Endothelial cell of umbilical vein (primary cell): ENCODE data around the gene RND1. TPM values are rescaled to one million over a fixed set of nuclear protein-coding genes. Genes with fewer than 3 reads are reported as not detected.
"Not testable (repeated sequence)": the region's sequence is repeated elsewhere in the genome, so short reads cannot be mapped to it uniquely, and the experiment has no call there.

Experiments
- BruUV-seq: library from RNA; stranded (reverse); fragments of 400-500 nt; replicated peaks from 2 replicates; lab custom pipeline; 2021; lab: Mats Ljungman, UMichigan
- CTCF ChIA-PET: fragments of 300-600, 350-600 bp; sonication (Branson Sonifier 250); formaldehyde crosslinking; loops from one replicate; lab custom pipeline; 2021; ENCODE audit warnings: antibody characterized with exemption, inconsistent platforms; lab: Charles Lee
- POLR2A ChIA-PET: fragments of 300-600, 350-600 bp; sonication (Branson Sonifier 250); formaldehyde crosslinking; loops from one replicate; lab custom pipeline; 2021; ENCODE audit warnings: antibody characterized with exemption, inconsistent platforms; lab: Charles Lee
- DNase-seq: peaks from one replicate; pipeline ENCODE4 v3.0.0-alpha.2; 2011; ENCODE audit warnings: low read depth, low spot score
- FAIRE-seq: peaks from 2 replicates; lab custom pipeline; 2011; peaks lifted over from hg19 to GRCh38; lab: Jason Lieb, UNC
- H2AFZ ChIP-seq: 2 replicates; pipeline ENCODE4 v1.6.0; 2012; ENCODE audit warnings: low read depth, low read length, control low read depth, inconsistent platforms
- H3K27ac ChIP-seq: 2 replicates; pipeline ENCODE4 v1.5.1; 2011; ENCODE audit warnings: low read depth, mild to moderate bottlenecking, control low read depth, low read length, moderate library complexity; ENCODE audit not compliant: insufficient read depth
- H3K27me3 ChIP-seq, 2 experiments: 2 replicates each; pipeline versions ENCODE4 v1.6.0 to v1.6.1; 2011; ENCODE audit warnings: low read length in 2 of 2, mixed read lengths in 1 of 2; ENCODE audit not compliant: control insufficient read depth in 2 of 2, insufficient read depth in 2 of 2
- H3K36me3 ChIP-seq, 2 experiments: 2 replicates in 1 of 2; 3 replicates in 1 of 2; pipeline ENCODE4 v1.5.1; 2011; ENCODE audit warnings: low read length in 2 of 2, mild to moderate bottlenecking in 1 of 2, moderate library complexity in 1 of 2; ENCODE audit not compliant: control insufficient read depth in 2 of 2, insufficient read depth in 2 of 2; ENCODE audit errors: extremely low read depth in 1 of 2
- H3K4me1 ChIP-seq: 3 replicates; pipeline ENCODE4 v1.5.1; 2011; ENCODE audit warnings: mild to moderate bottlenecking, low read length; ENCODE audit not compliant: control insufficient read depth, insufficient read depth; ENCODE audit errors: extremely low read depth
- H3K4me2 ChIP-seq: 2 replicates; pipeline ENCODE4 v1.6.1; 2011; ENCODE audit warnings: low read length, control low read depth, mixed read lengths; ENCODE audit not compliant: insufficient read depth
- H3K4me3 ChIP-seq, 3 experiments: fragments of 200-600 bp in 1 of 3; sonication (generic), shearing (Covaris generic) in 1 of 3; replicated peaks in 1 of 3; 2 replicates each; pipeline ENCODE4 v1.5.1; 2011 to 2016; ENCODE audit warnings: control low read depth in 3 of 3, low read length in 3 of 3, mild to moderate bottlenecking in 2 of 3, inconsistent platforms in 1 of 3, low read depth in 1 of 3, moderate library complexity in 1 of 3; ENCODE audit not compliant: insufficient read depth in 1 of 3
- H3K79me2 ChIP-seq: 2 replicates; pipeline ENCODE4 v1.6.0; 2012; ENCODE audit warnings: low read length, inconsistent platforms; ENCODE audit not compliant: control insufficient read depth, insufficient read depth
- H3K9ac ChIP-seq: replicated peaks from 2 replicates; pipeline ENCODE3; 2011; ENCODE audit warnings: low read length, control low read depth; ENCODE audit not compliant: insufficient read depth; ENCODE audit errors: extremely low read depth
- H3K9me1 ChIP-seq: replicated peaks from 3 replicates; pipeline ENCODE4 v1.6.0; 2011; ENCODE audit warnings: mild to moderate bottlenecking, low read length; ENCODE audit not compliant: control insufficient read depth, insufficient read depth; ENCODE audit errors: extremely low read depth
- H3K9me3 ChIP-seq: replicated peaks from 2 replicates; pipeline ENCODE4 v1.5.1; 2012; ENCODE audit warnings: low read length, inconsistent platforms; ENCODE audit not compliant: control insufficient read depth, insufficient read depth
- H4K20me1 ChIP-seq: replicated peaks from 2 replicates; pipeline ENCODE3; 2011; ENCODE audit warnings: mild to moderate bottlenecking, low read length; ENCODE audit not compliant: control insufficient read depth, insufficient read depth; ENCODE audit errors: extremely low read depth
- EZH2 ChIP-seq: IDR thresholded peaks from 2 replicates; pipeline ENCODE4 v1.6.1; 2012; ENCODE audit warnings: borderline replicate concordance, low read depth, mild to moderate bottlenecking, moderate library complexity, low read length, inconsistent platforms; ENCODE audit not compliant: severe bottlenecking
- FOS ChIP-seq: IDR thresholded peaks from 2 replicates; pipeline ENCODE4 v1.6.1; 2011; ENCODE audit warnings: mild to moderate bottlenecking, low read length, moderate library complexity, borderline replicate concordance; ENCODE audit not compliant: insufficient read depth
- GATA2 ChIP-seq: IDR thresholded peaks from 2 replicates; pipeline ENCODE4 v1.7.0; 2011; ENCODE audit warnings: low read depth, mild to moderate bottlenecking, moderate library complexity, mixed read lengths, low read length; ENCODE audit not compliant: insufficient read length, insufficient read depth
- MAX ChIP-seq: IDR thresholded peaks from 2 replicates; pipeline ENCODE4 v1.6.1; 2011; ENCODE audit not compliant: insufficient read depth, insufficient read length
- dilution Hi-C: fragments of 300-500 bp; cut with MboI; formaldehyde crosslinking; loops from one replicate; pipeline ENCODE4 v1.15.0; 2019; ENCODE audit warnings: low sequenced_read_pairs; ENCODE audit not compliant: extremely low pct_ligation_motif_present
- intact Hi-C: fragments of 100-400 bp; cut with micrococcal nuclease; formaldehyde crosslinking; loops from one replicate; pipeline ENCODE4 v1.10.0; 2022
- polyA plus RNA-seq, 4 experiments: library from polyadenylated mRNA; depleted of rRNA in 3 of 4; stranded (reverse) in 3 of 4; unstranded in 1 of 4; fragments of >200 nt; gene quantifications; 2 replicates each; pipeline versions ENCODE4 v1.2.1 to v1.2.3, GENCODE V29; 2011 to 2012; ENCODE audit warnings: missing spikeins in 1 of 4
- total RNA-seq: library from RNA; stranded (reverse); gene quantifications from 2 replicates; pipeline ENCODE4 v1.2.3, GENCODE V29; 2021
- TF ChIP-seq, protein P1 (sequence below), 2 donors: IDR thresholded peaks; 1 replicate in 1 of 2; 2 replicates in 1 of 2; pipeline ENCODE4 v1.5.1; 2011; ENCODE audit warnings: low read length in 2 of 2, mild to moderate bottlenecking in 2 of 2, moderate library complexity in 2 of 2, control low read depth in 1 of 2, inconsistent platforms in 1 of 2, low read depth in 1 of 2; ENCODE audit not compliant: insufficient read depth in 1 of 2; ENCODE audit errors: extremely low read depth in 1 of 2

Gene RND1
- total and polyA plus RNA-seq, 2 donors (not counting 3 experiments of a cell fraction or from before 2014, with no cell fraction given) = 4.0 to 9.9 TPM

GRCh38 chr12:48861111-48861510 is 4.6 kb downstream of the RND1 start:
- ChIA-PET CTCF (interaction anchor here (1.5 to 9.2 kb wide), 2 partner anchors 8 to 43 kb away, joined by 8 to 96 read pairs; partner anchors contain the start of gene DDX23), POLR2A (no interaction called here)
- Histone ChIP-seq H3K9ac (no peak overlapping the region), H3K27me3 (peaks cover 17% of the 10 kb centered on the region in 2 experiments), H3K36me3 (peaks cover 0 to 6% of the 10 kb centered on the region in 2 experiments), H3K9me1 (no peaks in the 10 kb centered on the region), H3K9me3 (no peaks in the 10 kb centered on the region), H3K4me1 (peaks cover 11% of the 10 kb centered on the region), H3K79me2 (no peaks in the 10 kb centered on the region), H4K20me1 (no peaks in the 10 kb centered on the region), H2AFZ (no peak overlapping the region), H3K4me3 (no peak overlapping the region), H3K27ac (no peak overlapping the region), H3K4me2 (no peak overlapping the region)
- DNase-seq (no peak), FAIRE-seq (no peak)
- intact Hi-C loops = no loop called here
- dilution Hi-C loops = no loop called here
- no TSS peak for BruUV-seq
- no peak for TF ChIP-seq FOS
- no peak for TF ChIP-seq MAX
- no peak for TF ChIP-seq GATA2
- TF ChIP-seq EZH2 = no peak
- TF ChIP-seq, protein P1, sequence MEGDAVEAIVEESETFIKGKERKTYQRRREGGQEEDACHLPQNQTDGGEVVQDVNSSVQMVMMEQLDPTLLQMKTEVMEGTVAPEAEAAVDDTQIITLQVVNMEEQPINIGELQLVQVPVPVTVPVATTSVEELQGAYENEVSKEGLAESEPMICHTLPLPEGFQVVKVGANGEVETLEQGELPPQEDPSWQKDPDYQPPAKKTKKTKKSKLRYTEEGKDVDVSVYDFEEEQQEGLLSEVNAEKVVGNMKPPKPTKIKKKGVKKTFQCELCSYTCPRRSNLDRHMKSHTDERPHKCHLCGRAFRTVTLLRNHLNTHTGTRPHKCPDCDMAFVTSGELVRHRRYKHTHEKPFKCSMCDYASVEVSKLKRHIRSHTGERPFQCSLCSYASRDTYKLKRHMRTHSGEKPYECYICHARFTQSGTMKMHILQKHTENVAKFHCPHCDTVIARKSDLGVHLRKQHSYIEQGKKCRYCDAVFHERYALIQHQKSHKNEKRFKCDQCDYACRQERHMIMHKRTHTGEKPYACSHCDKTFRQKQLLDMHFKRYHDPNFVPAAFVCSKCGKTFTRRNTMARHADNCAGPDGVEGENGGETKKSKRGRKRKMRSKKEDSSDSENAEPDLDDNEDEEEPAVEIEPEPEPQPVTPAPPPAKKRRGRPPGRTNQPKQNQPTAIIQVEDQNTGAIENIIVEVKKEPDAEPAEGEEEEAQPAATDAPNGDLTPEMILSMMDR (IDR thresholded peaks at IDR 0.05; ENCODE audit: extremely low read depth in 1 of 2, insufficient read depth in 1 of 2, low read depth in 1 of 2, low read length in 2 of 2) = no peak

- peaks cover 17% of the 10 kb centered on the region in 2 experiments for H3K27me3 ChIP-seq
- H2AFZ ChIP-seq, H3K27ac ChIP-seq, H4K20me1 ChIP-seq, BruUV-seq, H3K9ac ChIP-seq, dilution Hi-C loops, intact Hi-C loops, H3K4me2 ChIP-seq, FAIRE-seq, H3K9me3 ChIP-seq, H3K4me1 ChIP-seq, H3K9me1 ChIP-seq, H3K36me3 ChIP-seq, H3K79me2 ChIP-seq, DNase-seq, H3K4me3 ChIP-seq: not testable (repeated sequence)
- ChIA-PET POLR2A (interaction anchor here (0.7 kb wide), 1 partner anchor 13 kb away, joined by 3 read pairs; no protein-coding TSS in a partner anchor), CTCF (interaction anchor here (1.0 to 11.3 kb wide), 5 partner anchors 8 to 76 kb away, joined by 3 to 703 read pairs (median 4); a partner anchor contains a TSS)
Observed at GRCh38 chr12:48860236-48860635, 5.4 kb downstream of the RND1 start.
